K562 (cell line): Measurements from ENCODE around the gene WASHC3. TPM values are rescaled to one million over a fixed set of nuclear protein-coding genes. Genes with fewer than 3 reads are reported as not detected.
A peak's percentile ranks its signal among the peaks of the same experiment; 100 is the strongest.

Source experiments
- ATAC-seq: fragments of 200-7000 bp; cut with Tn5 transposase; 3 replicates; pipeline ENCODE4 v1.9.1; 2020; ENCODE audit warnings: moderate library complexity
- BruUV-seq: library from RNA; stranded (reverse); fragments of 400-500 nt; replicated peaks from 2 replicates; lab custom pipeline; 2021; lab: Mats Ljungman, UMichigan
- CTCF ChIA-PET: fragments of 300-600 bp; formaldehyde crosslinking; extraction: SDS; loops from one replicate; lab custom pipeline; 2021; ENCODE audit warnings: low intra/inter-chr PET ratio; lab: Yijun Ruan, JAX
- POLR2A ChIA-PET: fragments of 300-600, 350-650 bp; sonication (Branson Sonifier 250); formaldehyde crosslinking; extraction: SDS; loops from one replicate; lab custom pipeline; 2021; ENCODE audit warnings: antibody characterized with exemption, inconsistent platforms; lab: Yijun Ruan, JAX
- DNase-seq, 4 experiments: peaks; one replicate each; pipeline versions ENCODE4 v3.0.0 to v3.0.0-alpha.2; 2011 to 2018; ENCODE audit warnings: low spot score in 3 of 4, mixed read lengths in 3 of 4; ENCODE audit errors: extremely low read depth in 1 of 4
- FAIRE-seq: peaks from 2 replicates; lab custom pipeline; 2011; peaks lifted over from hg19 to GRCh38; lab: Jason Lieb, UNC
- H2AFZ ChIP-seq: 2 replicates; pipeline ENCODE4 v1.6.0; 2011; ENCODE audit warnings: low read depth, low read length, control low read depth, inconsistent platforms
- H3K27ac ChIP-seq: fragments of 200-600 bp; 3 replicates; pipeline ENCODE4 v1.8.0; 2011; ENCODE audit warnings: low read depth, mild to moderate bottlenecking, control low read depth, inconsistent platforms, low read length, moderate library complexity, mixed read lengths; ENCODE audit errors: extremely low read depth
- H3K27me3 ChIP-seq, 2 experiments: fragments of 300-600 bp in 1 of 2; 2 replicates in 1 of 2; 3 replicates in 1 of 2; pipeline versions ENCODE4 v1.6.0 to v1.8.0; 2011; ENCODE audit warnings: inconsistent platforms in 2 of 2, low read length in 2 of 2, mild to moderate bottlenecking in 1 of 2, mixed read lengths in 1 of 2, moderate library complexity in 1 of 2; ENCODE audit not compliant: control insufficient read depth in 2 of 2, insufficient read depth in 2 of 2
- H3K36me3 ChIP-seq: fragments of 300-600 bp; 3 replicates; pipeline ENCODE4 v1.8.0; 2011; ENCODE audit warnings: mild to moderate bottlenecking, low read length, inconsistent platforms; ENCODE audit not compliant: control insufficient read depth, insufficient read depth
- H3K4me1 ChIP-seq, 2 experiments: fragments of 200-600 bp in 1 of 2; replicated peaks in 1 of 2; 2 replicates in 1 of 2; 3 replicates in 1 of 2; pipeline versions ENCODE4 v1.5.1 to v1.8.0; 2011; ENCODE audit warnings: inconsistent platforms in 2 of 2, low read length in 2 of 2, mild to moderate bottlenecking in 1 of 2, mixed read lengths in 1 of 2, moderate library complexity in 1 of 2; ENCODE audit not compliant: control insufficient read depth in 2 of 2, insufficient read depth in 2 of 2
- H3K4me2 ChIP-seq: 2 replicates; pipeline ENCODE4 v1.6.1; 2011; ENCODE audit warnings: low read length, control low read depth, inconsistent platforms, mixed read lengths; ENCODE audit not compliant: insufficient read depth
- H3K4me3 ChIP-seq: fragments of 200-600 bp; sonication (generic), shearing (Covaris generic); 2 replicates; pipeline ENCODE4 v1.5.1; 2016; ENCODE audit warnings: control low read depth, inconsistent platforms
- H3K79me2 ChIP-seq: fragments of 200-600 bp; 3 replicates; pipeline ENCODE4 v1.8.0; 2011; ENCODE audit warnings: low read length, inconsistent platforms; ENCODE audit not compliant: control insufficient read depth, insufficient read depth
- H3K9ac ChIP-seq, 2 experiments: 2 replicates each; pipeline versions ENCODE4 v1.6.0 to v1.6.1; 2011; ENCODE audit warnings: low read depth in 2 of 2, low read length in 2 of 2, control low read depth in 1 of 2, inconsistent platforms in 1 of 2, mild to moderate bottlenecking in 1 of 2, mixed read lengths in 1 of 2; ENCODE audit not compliant: insufficient read depth in 1 of 2
- H3K9me1 ChIP-seq: one replicate; pipeline ENCODE4 v1.6.0; 2011; ENCODE audit warnings: inconsistent platforms, mild to moderate bottlenecking, low read length, moderate library complexity; ENCODE audit not compliant: control insufficient read depth, insufficient read depth
- H3K9me3 ChIP-seq: replicated peaks from 2 replicates; pipeline ENCODE4 v1.5.1; 2011; ENCODE audit warnings: low read depth, low read length, inconsistent platforms; ENCODE audit not compliant: control insufficient read depth, insufficient read depth
- H4K20me1 ChIP-seq: replicated peaks from 2 replicates; pipeline ENCODE4 v1.6.1; 2011; ENCODE audit warnings: low read length, inconsistent platforms, mixed read lengths; ENCODE audit not compliant: control insufficient read depth, insufficient read depth
- FOS ChIP-seq: IDR thresholded peaks from 3 replicates; pipeline ENCODE4 v1.6.1; 2011; ENCODE audit not compliant: insufficient read length; ENCODE audit errors: extremely low read depth
- MTF1 ChIP-seq: fragments of 250-450 bp; sonication (Bioruptor Pico); IDR thresholded peaks from 2 replicates; pipeline ENCODE4 v1.9.0; 2021; ENCODE audit warnings: moderate library complexity, mild to moderate bottlenecking, inconsistent platforms, borderline replicate concordance
- NFYB ChIP-seq: IDR thresholded peaks from 2 replicates; pipeline ENCODE4 v1.6.1; 2011; ENCODE audit warnings: mild to moderate bottlenecking, moderate library complexity; ENCODE audit not compliant: insufficient read length; ENCODE audit errors: extremely low read depth
- NR2C1 ChIP-seq, 2 experiments: fragments of 450-650 bp; IDR thresholded peaks; 2 replicates each; pipeline ENCODE4 v1.6.1; 2017; ENCODE audit warnings: mild to moderate bottlenecking in 2 of 2, antibody characterized with exemption in 1 of 2, inconsistent platforms in 1 of 2, missing compliant biosample characterization in 1 of 2, missing genetic modification characterization in 1 of 2
- NR2C2 ChIP-seq, 2 experiments: fragments of 200-800 bp in 1 of 2; sonication (Bioruptor generic) in 1 of 2; sonication (generic) in 1 of 2; formaldehyde crosslinking in 1 of 2; IDR thresholded peaks; 2 replicates each; pipeline versions ENCODE4 v1.6.1 to v1.8.0; 2016 to 2022; ENCODE audit warnings: mild to moderate bottlenecking in 1 of 2, missing compliant biosample characterization in 1 of 2, missing genetic modification characterization in 1 of 2, missing genetic modification reagents in 1 of 2
- PREB ChIP-seq: sonication (generic); formaldehyde crosslinking; IDR thresholded peaks from 2 replicates; pipeline ENCODE4 v1.8.1; 2023; ENCODE audit warnings: mild to moderate bottlenecking, missing genetic modification reagents
- RBM25 ChIP-seq: fragments of 200-400 bp; formaldehyde crosslinking; IDR thresholded peaks from 2 replicates; pipeline ENCODE4 v1.6.1; 2018; ENCODE audit warnings: low read length, low read depth, moderate library complexity; ENCODE audit not compliant: severe bottlenecking
- RFX1 ChIP-seq: fragments of 450-650 bp; IDR thresholded peaks from 2 replicates; pipeline ENCODE4 v1.6.1; 2016; ENCODE audit warnings: mild to moderate bottlenecking, moderate library complexity
- SOX6 ChIP-seq: fragments of 450-650 bp; IDR thresholded peaks from 2 replicates; pipeline ENCODE4 v1.6.1; 2014; ENCODE audit warnings: mild to moderate bottlenecking
- ZNF408 ChIP-seq: fragments of 250-450 bp; sonication (Bioruptor Pico); IDR thresholded peaks from 2 replicates; pipeline ENCODE4 v1.4.0; 2020; ENCODE audit warnings: low read depth, mild to moderate bottlenecking, moderate library complexity
- ZNF695 ChIP-seq: fragments of 450-650 bp; formaldehyde crosslinking; IDR thresholded peaks from 2 replicates; pipeline ENCODE4 v1.4.0; 2020; ENCODE audit warnings: mild to moderate bottlenecking, moderate library complexity
- WGBS: fragments of 100-300 bp; shearing (Covaris generic); methylation state at CpG from one replicate; pipeline ENCODE4 v1.1.6; 2016; ENCODE audit warnings: low coverage, mixed read lengths; ENCODE audit not compliant: insufficient coverage; ENCODE audit errors: missing lambda C conversion rate; 5-methylcytosine and 5-hydroxymethylcytosine counted together
- in situ Hi-C: fragments of 300-500 bp; cut with MboI; formaldehyde crosslinking; loops from 4 replicates; pipeline ENCODE4 v1.15.0; 2018; ENCODE audit warnings: inconsistent platforms, mixed read lengths
- intact Hi-C: fragments of 100-400 bp; cut with micrococcal nuclease; formaldehyde crosslinking; loops from 2 replicates; pipeline ENCODE4 v1.14.2; 2022
- polyA plus RNA-seq, 8 experiments: library from polyadenylated mRNA; depleted of rRNA in 4 of 8; stranded (reverse) in 5 of 8; unstranded in 3 of 8; fragments of >200 nt; fragmentation: Nextera tagmentation in 2 of 8; fragmentation: Illumina TruSeq in 1 of 8; extraction: Ambion mirVana in 2 of 8; extraction: Trizol in 1 of 8; gene quantifications; 2 replicates each; pipeline versions ENCODE4 v1.2.1 to v1.2.3, GENCODE V29; 2011 to 2014; ENCODE audit warnings: inconsistent platforms in 1 of 8, missing spikeins in 1 of 8
- total RNA-seq, 7 experiments: library from RNA; depleted of rRNA in 6 of 7; stranded (reverse); fragments of >200 nt in 6 of 7; fragmentation: Illumina TruSeq in 2 of 7; extraction: Trizol in 2 of 7; gene quantifications; 2 replicates each; pipeline versions ENCODE4 v1.2.1 to v1.2.3, GENCODE V29; 2011 to 2021; ENCODE audit warnings: low replicate concordance in 1 of 7
- TF ChIP-seq, protein P1 (sequence below): fragments of 450-650 bp; IDR thresholded peaks from 2 replicates; pipeline ENCODE4 v1.6.1; 2016

The WASHC3 gene
- total and polyA plus RNA-seq, 9 of the 15 experiments (the other 6 are each of a cell fraction or from before 2014, with no cell fraction given), result 14.3 to 74.9 (median 35.1) TPM

- FAIRE-seq, result peak; percentile 72
- DNase-seq, result peak in 2 of 4 experiments; percentile 34 to 54
- intact Hi-C loops, result loop anchor here (2.0 kb wide), 1 partner anchor 58 kb away; the partner anchor contains the start of genes NUP37 and PARPBP
These were observed 1.3 kb upstream of the WASHC3 start for GRCh38 chr12:102063069-102063468.

More at GRCh38 chr12:102063069-102063468, 1.3 kb upstream of the WASHC3 start:
- Histone ChIP-seq H3K4me3 (no peak overlapping the region), H3K9me1 (no peaks in the 10 kb centered on the region), H4K20me1 (no peaks in the 10 kb centered on the region), H2AFZ (peak overlapping the region; percentile 96), H3K9me3 (no peaks in the 10 kb centered on the region), H3K9ac (no peak overlapping the region), H3K79me2 (peaks cover 5% of the 10 kb centered on the region; the same call in 2 of the 3 replicates), H3K36me3 (no peaks in the 10 kb centered on the region), H3K4me2 (no peak overlapping the region), H3K27me3 (no peaks in the 10 kb centered on the region), H3K27ac (no peak overlapping the region), H3K4me1 (peaks cover 0 to 8% of the 10 kb centered on the region in 2 experiments; a peak in 2 of 5 replicates)
- in situ Hi-C loops, result no loop called here
- TF ChIP-seq NFYB, result peak; percentile 47
- TF ChIP-seq SOX6, result no peak
- no peak for TF ChIP-seq PREB (CRISPR knock-in tag)
- TF ChIP-seq NR2C1 (IDR thresholded peaks at IDR 0.05), result peak; percentile 62
- peak; percentile 79 for TF ChIP-seq NR2C1 (tag; IDR thresholded peaks at IDR 0.05)
- TF ChIP-seq ZNF408, result no peak
- no peak for TF ChIP-seq ZNF695 (CRISPR knock-in tag)
- peak; percentile 50 for TF ChIP-seq FOS
- no peak for TF ChIP-seq MTF1 (CRISPR knock-in tag)
- no peak for TF ChIP-seq NR2C2 (CRISPR knock-in tag; IDR thresholded peaks at IDR 0.05)
- TF ChIP-seq NR2C2 (tag; IDR thresholded peaks at IDR 0.05), result peak; percentile 49; the same call in 1 of the 2 replicates
- TF ChIP-seq, protein P1, sequence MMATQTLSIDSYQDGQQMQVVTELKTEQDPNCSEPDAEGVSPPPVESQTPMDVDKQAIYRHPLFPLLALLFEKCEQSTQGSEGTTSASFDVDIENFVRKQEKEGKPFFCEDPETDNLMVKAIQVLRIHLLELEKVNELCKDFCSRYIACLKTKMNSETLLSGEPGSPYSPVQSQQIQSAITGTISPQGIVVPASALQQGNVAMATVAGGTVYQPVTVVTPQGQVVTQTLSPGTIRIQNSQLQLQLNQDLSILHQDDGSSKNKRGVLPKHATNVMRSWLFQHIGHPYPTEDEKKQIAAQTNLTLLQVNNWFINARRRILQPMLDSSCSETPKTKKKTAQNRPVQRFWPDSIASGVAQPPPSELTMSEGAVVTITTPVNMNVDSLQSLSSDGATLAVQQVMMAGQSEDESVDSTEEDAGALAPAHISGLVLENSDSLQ, result peak; percentile 53
- TF ChIP-seq RBM25, result peak; percentile 37
- peak; percentile 34; the same call in 1 of the 2 replicates for TF ChIP-seq RFX1
- BruUV-seq, result no TSS peak
- ATAC-seq, result peak; percentile 63
- POLR2A ChIA-PET, result interaction anchor here (0.7 kb wide), 1 partner anchor 24 kb away, joined by 3 read pairs; no protein-coding TSS in a partner anchor
- CTCF ChIA-PET, result no interaction called here
- whole genome bisulfite sequencing, result 74% methylated on average over 3 of the region's 3 CpGs
